Activated T-helper 2 cell treated with anti-CD3 and anti-CD28 coated beads, Interferon-gamma antibody, Interleukin-2, Interleukin-4, amounts not matched to agents 10 μg/mL and 5 μg/mL and 100 μg/mL, durations not matched to agents 14 hours and 24 hours and 36 hours (primary cell): ENCODE results near the gene MTHFD1L. TPM values are rescaled to one million over a fixed set of nuclear protein-coding genes. Genes with fewer than 3 reads are reported as not detected.

Experiments
- DNase-seq: peaks from one replicate; pipeline ENCODE4 v3.0.0; 2021; ENCODE audit warnings: low spot score
- H3K27ac Mint-ChIP-seq: one replicate; pipeline ENCODE4 v1.8.0; 2021; ENCODE audit warnings: mixed read lengths
- H3K27me3 Mint-ChIP-seq: one replicate; pipeline ENCODE4 v1.8.0; 2021; ENCODE audit warnings: low read depth, mixed read lengths
- H3K36me3 Mint-ChIP-seq: one replicate; pipeline ENCODE4 v1.8.0; 2021; ENCODE audit warnings: low read depth, mixed read lengths
- H3K4me1 Mint-ChIP-seq: one replicate; pipeline ENCODE4 v1.8.0; 2021; ENCODE audit warnings: low read depth, mixed read lengths
- H3K4me3 Mint-ChIP-seq: one replicate; pipeline ENCODE4 v1.8.0; 2021; ENCODE audit warnings: low read depth, mild to moderate bottlenecking, moderate library complexity, mixed read lengths
- H3K9me3 Mint-ChIP-seq: one replicate; pipeline ENCODE4 v1.8.0; 2021; ENCODE audit warnings: mixed read lengths
- intact Hi-C: fragments of 100-400 bp; cut with micrococcal nuclease; formaldehyde crosslinking; loops from one replicate; pipeline ENCODE4 v1.15.1; 2023
- total RNA-seq: library from RNA; stranded (reverse); gene quantifications from 2 replicates; pipeline ENCODE4 v1.2.3, GENCODE V29; 2022

Gene MTHFD1L
- total RNA-seq, 1 donor from 2014 or later: 93.4 TPM

DNA sequence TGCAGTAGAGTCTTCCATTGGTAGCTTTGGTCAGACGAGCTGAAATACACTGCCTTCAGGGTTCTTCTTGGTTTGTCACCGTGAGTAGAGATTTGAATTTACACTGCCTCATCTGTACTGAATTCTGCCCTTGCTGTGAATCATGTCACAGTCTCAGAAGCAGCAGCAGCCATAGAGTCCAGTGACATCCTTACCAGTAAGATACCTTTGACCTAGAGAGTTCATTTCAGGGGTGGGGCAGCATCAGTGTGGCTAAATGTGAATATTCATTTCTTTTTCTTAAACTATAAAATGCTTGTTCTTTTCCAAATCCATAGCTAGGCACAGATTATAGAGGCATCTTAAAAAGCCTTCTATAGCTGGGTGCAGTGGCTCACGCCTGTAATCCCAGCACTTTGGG, 223.5 kb downstream of the MTHFD1L start:
- Mint-ChIP-seq H3K4me3 (no peak overlapping the region), H3K9me3 (no peaks in the 10 kb centered on the region), H3K4me1 (peaks cover 6% of the 10 kb centered on the region), H3K36me3 (peaks cover 26% of the 10 kb centered on the region), H3K27ac (no peak overlapping the region), H3K27me3 (no peaks in the 10 kb centered on the region)
- intact Hi-C loops: no loop called here
- no peak for DNase-seq

DNA sequence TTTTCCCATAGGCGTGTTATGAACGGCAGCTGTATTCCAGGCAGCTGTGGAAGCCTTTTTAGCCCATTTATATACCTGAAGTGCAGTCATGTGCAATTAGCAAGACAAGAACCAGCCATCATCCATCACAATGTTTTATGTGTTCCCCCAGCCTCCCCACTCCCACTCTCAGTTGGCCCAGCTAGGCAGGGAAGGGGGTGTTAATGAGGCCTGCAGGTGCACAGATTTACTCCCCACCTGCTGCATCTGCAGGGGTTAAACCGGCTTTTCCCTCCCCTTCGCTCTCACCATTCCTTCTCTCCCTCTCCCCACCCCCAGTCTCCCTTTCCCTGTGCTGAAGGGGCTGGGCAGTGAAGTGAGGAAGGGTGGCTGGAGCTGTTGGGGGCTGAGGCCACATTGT, 224.5 kb downstream of the MTHFD1L start:
- Mint-ChIP-seq H3K27me3 (no peaks in the 10 kb centered on the region), H3K27ac (no peak overlapping the region), H3K4me1 (peaks cover 6% of the 10 kb centered on the region), H3K36me3 (peaks cover 33% of the 10 kb centered on the region), H3K9me3 (no peaks in the 10 kb centered on the region), H3K4me3 (no peak overlapping the region)
- DNase-seq: no peak
- intact Hi-C loops: no loop called here

DNA sequence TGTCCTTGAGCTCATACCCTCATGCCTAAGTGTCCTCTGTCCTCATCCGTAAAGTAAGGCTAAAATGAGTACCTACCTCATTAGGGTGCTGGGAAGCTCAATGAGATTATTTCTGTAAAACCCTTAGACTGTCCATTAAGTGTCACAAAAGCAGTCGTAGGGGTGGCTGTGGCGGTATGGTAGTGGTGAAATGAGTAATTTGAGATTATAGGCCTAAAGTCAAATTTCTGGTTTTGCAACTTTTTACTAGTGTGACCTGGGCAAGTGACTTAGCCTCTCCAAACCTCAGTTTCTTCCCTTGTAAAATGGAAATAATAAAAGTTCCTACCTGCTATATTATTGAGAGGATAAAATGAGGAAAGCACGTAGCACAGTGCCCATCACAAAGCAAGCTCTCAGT, 226.1 kb downstream of the MTHFD1L start:
- H3K4me3 Mint-ChIP-seq: no peak overlapping the region
- H3K27me3 Mint-ChIP-seq: no peaks in the 10 kb centered on the region
- H3K9me3 Mint-ChIP-seq: no peaks in the 10 kb centered on the region
- H3K27ac Mint-ChIP-seq: no peak overlapping the region
- H3K36me3 Mint-ChIP-seq: peaks cover 45% of the 10 kb centered on the region
- intact Hi-C loops: no loop called here
- H3K4me1 Mint-ChIP-seq: peaks cover 6% of the 10 kb centered on the region
- DNase-seq: no peak

DNA sequence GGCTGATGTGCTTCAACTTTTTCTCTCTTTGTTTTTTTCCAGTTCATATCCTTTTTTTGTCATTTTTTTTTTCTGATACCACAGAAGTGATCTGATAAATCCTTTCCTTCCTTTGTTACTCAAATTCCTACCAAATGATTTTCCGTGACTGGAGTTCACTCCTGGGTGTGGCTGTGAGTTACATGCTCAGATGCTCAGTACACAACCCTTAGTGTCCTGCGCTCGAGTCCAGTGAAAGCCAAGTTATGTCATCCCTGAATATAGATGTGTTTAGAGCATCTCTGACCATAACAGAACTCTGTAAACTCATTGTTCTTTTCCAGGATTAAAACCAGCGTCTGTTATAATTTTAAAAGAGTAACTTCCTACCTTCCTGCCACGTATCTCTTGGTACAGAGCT, 227.1 kb downstream of the MTHFD1L start:
- peaks cover 9% of the 10 kb centered on the region for H3K4me1 Mint-ChIP-seq
- intact Hi-C loops: no loop called here
- no peak overlapping the region for H3K27ac Mint-ChIP-seq
- no peak for DNase-seq
- no peak overlapping the region for H3K4me3 Mint-ChIP-seq
- peaks cover 55% of the 10 kb centered on the region for H3K36me3 Mint-ChIP-seq
- H3K27me3 Mint-ChIP-seq: no peaks in the 10 kb centered on the region
- no peaks in the 10 kb centered on the region for H3K9me3 Mint-ChIP-seq

DNA sequence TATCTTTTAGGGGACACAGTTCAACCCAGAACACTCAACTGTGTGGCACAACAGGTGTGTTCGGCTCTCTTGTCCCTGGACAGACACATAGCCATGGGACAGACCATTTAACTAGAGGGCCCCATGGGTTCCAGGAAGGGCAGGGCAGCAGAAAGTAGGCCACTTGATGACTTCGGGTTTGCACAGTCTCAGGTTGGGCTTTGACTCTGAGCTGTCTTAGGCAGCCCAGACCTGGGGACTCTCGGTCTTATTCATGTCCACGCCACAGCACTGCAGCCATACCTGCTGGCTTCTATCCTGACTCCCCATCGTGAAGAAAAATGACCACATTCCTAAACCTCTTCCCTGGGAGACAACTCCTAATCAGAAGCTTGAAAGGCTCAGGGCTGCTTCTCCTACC, 228.2 kb downstream of the MTHFD1L start:
- no peak for DNase-seq
- intact Hi-C loops: no loop called here
- Mint-ChIP-seq H3K4me3 (no peak overlapping the region), H3K27ac (no peak overlapping the region), H3K27me3 (no peaks in the 10 kb centered on the region), H3K9me3 (no peaks in the 10 kb centered on the region), H3K4me1 (peaks cover 19% of the 10 kb centered on the region), H3K36me3 (peaks cover 55% of the 10 kb centered on the region)

DNA sequence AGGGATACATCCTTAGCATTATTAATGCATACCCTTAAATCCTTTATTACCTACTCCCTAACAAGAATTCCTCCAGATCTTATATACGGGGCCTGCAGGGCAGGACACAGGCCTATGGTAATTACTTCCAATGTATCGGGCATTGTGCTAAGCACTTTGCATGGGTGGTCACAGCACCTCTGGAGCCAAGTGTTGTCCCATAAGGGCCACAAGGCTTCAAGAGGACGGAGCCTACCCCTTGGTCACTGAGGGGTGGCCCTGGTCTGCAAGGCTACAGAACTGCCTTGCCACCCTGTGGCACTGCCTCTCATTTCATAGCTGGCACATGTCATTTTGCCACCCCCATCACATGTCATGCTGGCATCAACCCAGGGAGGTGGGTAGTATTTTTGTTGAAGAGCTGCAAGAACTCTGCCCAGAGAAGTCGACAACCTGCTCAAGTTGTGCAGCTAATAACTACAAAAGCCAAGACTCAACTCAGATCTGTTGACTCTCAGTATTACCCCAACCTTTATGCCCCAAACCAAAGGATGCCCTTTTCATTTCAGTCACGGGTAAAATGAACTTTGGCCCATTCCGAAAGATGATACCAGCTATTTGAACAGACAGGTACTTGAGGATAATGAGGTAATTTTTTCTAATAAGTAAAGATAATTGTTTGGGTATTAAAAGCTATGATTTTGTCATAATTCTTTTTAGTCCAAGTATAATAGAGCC, 230.2 kb downstream of the MTHFD1L start:
- no peak overlapping the region for H3K4me3 Mint-ChIP-seq
- no peak overlapping the region for H3K27ac Mint-ChIP-seq
- H3K27me3 Mint-ChIP-seq: no peaks in the 10 kb centered on the region
- intact Hi-C loops: no loop called here
- H3K9me3 Mint-ChIP-seq: no peaks in the 10 kb centered on the region
- H3K36me3 Mint-ChIP-seq: peaks cover 65% of the 10 kb centered on the region
- no peak for DNase-seq
- H3K4me1 Mint-ChIP-seq: peaks cover 22% of the 10 kb centered on the region

DNA sequence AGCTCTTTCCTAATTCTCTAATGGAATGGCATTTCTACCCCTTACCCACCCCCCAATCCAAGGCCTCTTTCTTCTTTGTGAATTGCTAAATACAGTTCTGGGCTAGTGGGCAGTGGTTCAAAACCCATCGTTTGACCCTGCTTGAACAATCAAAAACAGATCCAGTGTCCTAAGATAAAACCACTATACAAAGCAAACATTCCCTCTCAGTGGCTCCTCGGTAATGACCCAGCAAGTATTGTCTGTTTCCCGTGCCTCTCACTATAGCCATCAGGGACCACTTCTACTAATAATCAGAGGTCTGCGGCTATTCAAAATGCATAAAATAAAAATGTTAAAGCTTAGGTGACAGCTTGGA, 230.7 kb downstream of the MTHFD1L start:
- H3K27ac Mint-ChIP-seq: no peak overlapping the region
- no peak overlapping the region for H3K4me3 Mint-ChIP-seq
- H3K36me3 Mint-ChIP-seq: peaks cover 64% of the 10 kb centered on the region
- peaks cover 22% of the 10 kb centered on the region for H3K4me1 Mint-ChIP-seq
- H3K27me3 Mint-ChIP-seq: no peaks in the 10 kb centered on the region
- intact Hi-C loops: no loop called here
- DNase-seq: no peak
- H3K9me3 Mint-ChIP-seq: no peaks in the 10 kb centered on the region

DNA sequence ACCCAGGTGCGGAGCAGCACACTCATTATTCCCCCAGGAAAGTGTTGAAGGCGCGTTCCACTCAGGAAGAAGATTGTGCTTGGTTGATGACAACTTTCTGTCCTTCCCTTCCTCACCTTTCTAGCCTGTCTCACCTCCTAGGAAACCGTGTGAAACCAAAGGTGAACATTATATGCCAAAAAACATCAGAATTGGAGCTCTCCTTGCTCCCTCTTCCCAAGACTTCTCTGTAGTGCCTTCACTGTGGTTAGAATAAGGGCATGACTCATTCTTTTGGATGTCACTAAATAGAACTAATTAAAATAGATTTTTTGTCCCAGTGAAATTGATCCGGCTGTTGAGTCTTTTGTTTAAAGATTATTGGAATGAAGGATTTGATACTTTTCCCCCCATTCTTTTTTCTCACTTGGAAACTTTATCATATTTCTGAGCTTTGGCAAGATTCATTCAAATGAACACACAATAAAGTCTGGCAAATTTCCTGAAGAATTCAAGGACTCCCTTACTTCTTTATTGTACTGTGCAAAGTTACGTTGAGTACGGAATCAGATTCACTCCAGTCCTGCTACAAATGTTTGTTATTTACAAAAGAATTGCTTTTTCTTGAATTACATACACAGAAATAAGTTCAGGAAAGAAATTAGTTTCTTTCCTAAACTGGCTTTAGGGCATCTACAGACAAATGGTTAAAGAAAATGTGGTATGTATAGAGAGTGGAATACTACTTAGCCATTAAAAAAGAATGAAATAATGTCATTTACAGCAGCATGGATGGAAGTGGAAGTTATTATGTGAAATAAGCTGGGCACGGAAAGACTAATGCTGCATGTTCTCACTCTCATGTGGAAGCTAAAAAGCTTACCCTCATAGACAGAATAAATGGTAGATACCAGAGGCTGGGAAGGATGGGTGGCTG, 231.4 kb downstream of the MTHFD1L start:
- no peak overlapping the region for H3K27ac Mint-ChIP-seq
- no peaks in the 10 kb centered on the region for H3K9me3 Mint-ChIP-seq
- no peak overlapping the region for H3K4me3 Mint-ChIP-seq
- H3K27me3 Mint-ChIP-seq: no peaks in the 10 kb centered on the region
- no peak for DNase-seq
- peaks cover 16% of the 10 kb centered on the region for H3K4me1 Mint-ChIP-seq
- intact Hi-C loops: no loop called here
- H3K36me3 Mint-ChIP-seq: peaks cover 64% of the 10 kb centered on the region

DNA sequence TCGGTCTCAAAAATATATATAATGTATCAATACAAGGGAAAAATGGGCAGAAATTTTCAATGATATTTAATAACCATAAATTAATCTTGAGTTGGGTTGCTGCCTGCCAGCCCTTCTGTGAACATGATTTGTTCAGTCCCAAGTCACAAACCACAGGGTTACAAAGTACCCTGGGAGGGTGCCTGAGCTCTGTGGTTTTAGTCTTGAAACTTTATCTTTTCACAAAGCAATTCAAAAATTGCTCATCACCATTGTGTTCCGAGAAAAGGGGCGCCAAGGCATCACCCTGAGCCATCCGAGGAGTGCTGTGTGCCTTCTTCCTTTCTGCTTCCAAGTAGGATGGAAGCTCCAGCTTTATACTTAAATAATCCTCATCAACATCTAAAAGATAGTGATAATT, 232.7 kb downstream of the MTHFD1L start:
- DNase-seq: peak; percentile 12
- no peaks in the 10 kb centered on the region for H3K27me3 Mint-ChIP-seq
- H3K9me3 Mint-ChIP-seq: no peaks in the 10 kb centered on the region
- H3K36me3 Mint-ChIP-seq: peaks cover 59% of the 10 kb centered on the region
- H3K4me3 Mint-ChIP-seq: no peak overlapping the region
- H3K27ac Mint-ChIP-seq: no peak overlapping the region
- peaks cover 16% of the 10 kb centered on the region for H3K4me1 Mint-ChIP-seq
- intact Hi-C loops: no loop called here

DNA sequence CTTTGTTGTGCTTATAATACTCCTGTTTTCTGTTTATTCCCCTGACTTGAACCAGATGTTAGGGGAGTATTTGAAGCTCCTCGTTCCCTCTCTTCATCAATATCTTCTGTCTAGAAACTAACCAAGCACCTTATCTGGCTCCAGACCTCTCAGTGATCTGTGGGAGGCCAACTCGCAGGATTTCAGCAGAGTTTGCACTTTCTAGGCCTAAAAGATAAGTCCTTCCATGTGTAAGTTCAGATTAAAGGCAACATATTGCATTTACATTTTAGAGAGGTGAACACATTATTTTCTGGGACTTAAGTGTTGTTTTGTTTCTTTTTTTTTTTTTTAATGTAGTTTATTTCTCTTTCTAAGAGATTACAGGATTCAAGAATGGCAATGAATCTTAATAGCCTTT, 234.8 kb downstream of the MTHFD1L start:
- DNase-seq: no peak
- H3K27ac Mint-ChIP-seq: peak overlapping the region; percentile 9
- no peak overlapping the region for H3K4me3 Mint-ChIP-seq
- peaks cover 16% of the 10 kb centered on the region for H3K4me1 Mint-ChIP-seq
- intact Hi-C loops: no loop called here
- no peaks in the 10 kb centered on the region for H3K9me3 Mint-ChIP-seq
- H3K36me3 Mint-ChIP-seq: peaks cover 47% of the 10 kb centered on the region
- H3K27me3 Mint-ChIP-seq: no peaks in the 10 kb centered on the region

DNA sequence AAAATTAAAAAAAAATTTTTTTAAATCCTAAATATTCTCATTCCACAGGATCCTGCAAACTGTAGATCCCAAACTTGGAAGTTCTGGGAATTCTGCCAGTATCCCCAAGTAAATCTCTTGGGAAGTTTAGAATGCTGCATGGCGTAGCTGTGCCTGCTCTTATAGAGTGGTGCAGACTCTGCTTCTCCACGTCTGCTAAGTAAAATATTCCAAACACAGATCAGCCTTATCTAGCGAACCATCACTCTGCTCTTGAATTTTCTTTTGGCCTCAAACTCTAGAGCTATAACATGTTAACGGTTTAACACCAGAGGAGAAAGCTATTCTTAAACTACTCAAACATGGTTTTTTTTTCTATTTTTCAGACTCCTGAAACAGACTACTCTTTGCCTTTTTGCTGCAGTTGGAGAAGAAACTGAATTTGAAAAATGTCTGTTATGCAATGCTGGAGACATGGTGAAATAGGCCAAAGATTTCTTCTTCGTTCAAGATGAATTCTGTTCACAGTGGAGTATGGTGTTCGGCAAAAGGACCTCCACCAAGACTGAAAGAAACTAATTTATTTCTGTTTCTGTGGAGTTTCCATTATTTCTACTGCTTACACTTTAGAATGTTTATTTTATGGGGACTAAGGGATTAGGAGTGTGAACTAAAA, 235.8 kb downstream of the MTHFD1L start:
- Mint-ChIP-seq H3K27ac (no peak overlapping the region), H3K27me3 (no peaks in the 10 kb centered on the region), H3K4me3 (no peak overlapping the region), H3K4me1 (peaks cover 16% of the 10 kb centered on the region), H3K9me3 (no peaks in the 10 kb centered on the region), H3K36me3 (peaks cover 42% of the 10 kb centered on the region)
- DNase-seq: no peak
- intact Hi-C loops: no loop called here

DNA sequence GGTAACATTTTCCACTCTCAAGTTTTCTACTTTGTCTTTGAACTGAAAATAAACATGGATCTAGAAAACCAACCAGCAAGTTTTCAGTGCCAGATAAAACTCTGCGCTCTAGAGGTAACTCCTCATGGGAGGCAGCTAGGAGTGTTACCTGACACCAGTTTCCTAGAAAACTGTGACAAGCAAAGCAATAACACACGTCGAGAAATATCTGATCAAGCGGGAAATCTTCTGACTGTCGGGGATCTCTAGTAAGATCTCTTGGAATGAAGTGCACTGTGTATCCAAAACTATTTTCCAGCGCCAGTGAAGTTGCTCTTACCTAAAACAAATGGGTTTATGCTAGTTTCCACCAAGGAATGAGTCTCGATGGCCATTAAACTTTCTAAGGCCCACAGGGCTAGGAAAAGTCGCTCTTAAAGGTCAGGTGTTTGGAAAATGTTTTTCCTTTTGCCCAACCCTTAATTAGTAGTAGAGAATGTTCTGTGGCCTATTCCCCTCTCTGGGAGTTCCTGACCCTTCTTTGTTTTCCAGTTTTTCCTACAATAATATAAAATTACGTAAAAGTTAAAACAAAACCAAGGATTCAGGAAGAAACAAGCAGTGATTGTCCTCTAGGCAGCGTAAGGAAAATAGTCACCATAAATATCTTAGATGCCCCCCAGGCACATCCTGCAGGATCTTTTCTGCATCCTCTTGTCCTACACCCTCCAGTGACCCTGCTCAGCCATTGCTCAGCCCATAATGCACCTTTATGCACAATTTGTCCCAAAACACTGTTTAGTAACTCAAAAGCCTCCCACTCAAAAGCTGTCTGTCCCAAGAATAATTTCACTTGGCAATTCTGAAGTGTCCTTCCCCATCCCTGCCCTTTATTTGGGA, 236.6 kb downstream of the MTHFD1L start:
- Mint-ChIP-seq H3K27me3 (no peaks in the 10 kb centered on the region), H3K36me3 (peaks cover 34% of the 10 kb centered on the region), H3K9me3 (no peaks in the 10 kb centered on the region), H3K4me3 (no peak overlapping the region), H3K27ac (no peak overlapping the region), H3K4me1 (peaks cover 16% of the 10 kb centered on the region)
- no peak for DNase-seq
- intact Hi-C loops: no loop called here
